GM23338 (cell line): Measurements from ENCODE around the gene CSDE1. TPM values are rescaled to one million over a fixed set of nuclear protein-coding genes. Genes with fewer than 3 reads are reported as not detected.

ENCODE experiments used
- ATAC-seq: fragments of 200-7000 bp; cut with Tn5 transposase; 3 replicates; pipeline ENCODE4 v1.9.1; 2020
- DNase-seq: peaks from one replicate; pipeline ENCODE4 v3.0.0-alpha.2; 2015; ENCODE audit warnings: low spot score
- H2AFZ ChIP-seq: fragments of 200-600 bp; sonication (generic); 2 replicates; pipeline ENCODE4 v1.8.0; 2016; ENCODE audit warnings: antibody characterized with exemption, mild to moderate bottlenecking, moderate library complexity
- H3F3A ChIP-seq: fragments of 200-600 bp; sonication (generic); replicated peaks from 2 replicates; pipeline ENCODE4 v1.8.0; 2017; ENCODE audit warnings: antibody characterized with exemption, mixed run types, low read depth
- H3K27ac ChIP-seq: fragments of 200-600 bp; sonication (generic); 2 replicates; pipeline ENCODE4 v1.6.1; 2016; ENCODE audit warnings: low read depth
- H3K27me3 ChIP-seq: fragments of 200-600 bp; sonication (generic); 2 replicates; pipeline ENCODE4 v1.8.0; 2016; ENCODE audit warnings: mild to moderate bottlenecking, mixed run types, moderate library complexity; ENCODE audit not compliant: insufficient read depth
- H3K36me3 ChIP-seq: fragments of 200-600 bp; sonication (generic); 2 replicates; pipeline ENCODE4 v1.8.0; 2016; ENCODE audit warnings: mild to moderate bottlenecking; ENCODE audit not compliant: insufficient read depth
- H3K4me1 ChIP-seq: fragments of 200-600 bp; sonication (generic); 2 replicates; pipeline ENCODE4 v1.8.0; 2016; ENCODE audit warnings: mild to moderate bottlenecking, moderate library complexity; ENCODE audit not compliant: insufficient read depth
- H3K4me2 ChIP-seq: fragments of 200-600 bp; sonication (generic); 2 replicates; pipeline ENCODE4 v1.7.1; 2017; ENCODE audit warnings: mixed run types
- H3K4me3 ChIP-seq: fragments of 200-600 bp; sonication (generic); 2 replicates; pipeline ENCODE4 v1.6.1; 2016; ENCODE audit warnings: mixed run types
- H3K79me2 ChIP-seq: fragments of 200-600 bp; sonication (generic); replicated peaks from 2 replicates; pipeline ENCODE4 v1.8.0; 2017; ENCODE audit warnings: mild to moderate bottlenecking; ENCODE audit not compliant: insufficient read depth
- H3K9me2 ChIP-seq: fragments of 200-600 bp; sonication (generic); 2 replicates; pipeline ENCODE4 v1.8.0; 2017; ENCODE audit not compliant: insufficient read depth
- H4K20me1 ChIP-seq: fragments of 200-600 bp; sonication (generic); replicated peaks from 2 replicates; pipeline ENCODE4 v1.8.0; 2017; ENCODE audit warnings: mild to moderate bottlenecking; ENCODE audit not compliant: insufficient read depth
- H3K27ac Mint-ChIP-seq: 2 replicates; pipeline ENCODE4 v1.8.0; 2020; ENCODE audit warnings: inconsistent platforms, mild to moderate bottlenecking, moderate library complexity, mixed read lengths
- H3K27me3 Mint-ChIP-seq: 3 replicates; pipeline ENCODE4 v1.8.0; 2022; ENCODE audit warnings: low read depth, mild to moderate bottlenecking, moderate library complexity, mixed read lengths, inconsistent platforms; ENCODE audit not compliant: insufficient read depth, poor library complexity
- H3K36me3 Mint-ChIP-seq: 3 replicates; pipeline ENCODE4 v1.8.0; 2021; ENCODE audit warnings: low read depth, mild to moderate bottlenecking, inconsistent platforms, moderate library complexity, mixed read lengths
- H3K4me1 Mint-ChIP-seq: 3 replicates; pipeline ENCODE4 v1.8.0; 2020; ENCODE audit warnings: mild to moderate bottlenecking, inconsistent platforms, mixed read lengths
- H3K4me3 Mint-ChIP-seq: 3 replicates; pipeline ENCODE4 v1.8.0; 2021; ENCODE audit warnings: moderate library complexity, mild to moderate bottlenecking, inconsistent platforms, mixed read lengths
- H3K9me3 Mint-ChIP-seq: 3 replicates; pipeline ENCODE4 v1.8.0; 2020; ENCODE audit warnings: moderate library complexity, mild to moderate bottlenecking, inconsistent platforms, mixed read lengths
- JUNB ChIP-seq: IDR thresholded peaks from one replicate; pipeline ENCODE4 v1.6.1; 2016; ENCODE audit warnings: antibody characterized with exemption; ENCODE audit not compliant: unreplicated experiment
- REST ChIP-seq: IDR thresholded peaks from one replicate; pipeline ENCODE4 v1.6.1; 2018; ENCODE audit warnings: antibody characterized with exemption; ENCODE audit not compliant: unreplicated experiment
- ZNF114 ChIP-seq: fragments of 250-450 bp; sonication (Bioruptor Pico); IDR thresholded peaks from 2 replicates; pipeline ENCODE4 v1.5.0; 2020; ENCODE audit warnings: mild to moderate bottlenecking, moderate library complexity
- polyA plus RNA-seq: library from polyadenylated mRNA; unstranded; fragments of >200 nt; fragmentation: Nextera tagmentation; extraction: Ambion mirVana; gene quantifications from 2 replicates; pipeline ENCODE4 v1.2.1, GENCODE V29; 2016
- total RNA-seq: library from RNA; depleted of rRNA; stranded (reverse); fragments of >200 nt; shearing (Covaris generic); gene quantifications from 2 replicates; pipeline ENCODE4 v1.2.3, GENCODE V29; 2014
- TF ChIP-seq, protein P1 (sequence below), 2 experiments: fragments of 200-600 bp in 1 of 2; sonication (generic) in 1 of 2; conservative IDR thresholded peaks; 2 replicates each; pipeline versions ENCODE4 v1.5.1 to v1.6.1; 2016 to 2017; ENCODE audit warnings: antibody characterized with exemption in 2 of 2, low read depth in 2 of 2, mild to moderate bottlenecking in 2 of 2, moderate library complexity in 1 of 2

CSDE1 gene
- total and polyA plus RNA-seq, 2 experiments from 2014 or later = 214 to 1,054 TPM

DNA sequence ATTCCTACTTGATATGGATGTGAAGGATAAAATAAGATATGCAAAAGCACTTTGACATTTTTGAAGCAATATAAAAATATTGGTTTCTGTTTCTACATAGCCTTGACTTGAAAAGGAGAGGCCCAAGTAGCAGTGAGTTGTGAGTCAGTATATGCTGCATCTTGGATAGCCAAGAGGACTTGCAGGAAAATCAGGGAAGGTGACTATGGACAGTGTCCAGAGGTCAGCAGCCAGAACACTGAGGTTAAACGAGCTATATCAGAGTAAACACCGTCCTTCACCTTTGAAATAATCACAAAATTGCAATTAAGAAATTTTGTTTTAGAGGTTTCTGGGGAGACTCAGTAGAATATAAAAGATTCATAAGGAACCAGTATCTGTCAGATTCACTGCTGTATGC lies 55.9 kb downstream of the CSDE1 start:
- peaks cover 2% of the 10 kb centered on the region for H3K27me3 Mint-ChIP-seq
- H3K27ac Mint-ChIP-seq = no peak overlapping the region
- no peaks in the 10 kb centered on the region for H3K9me2 ChIP-seq
- H3K4me3 Mint-ChIP-seq = no peak overlapping the region
- H3K4me1 ChIP-seq = no peaks in the 10 kb centered on the region
- no peak overlapping the region for H3K27ac ChIP-seq
- H3K27me3 ChIP-seq = no peaks in the 10 kb centered on the region
- DNase-seq (no peak), ATAC-seq (no peak)
- no peak overlapping the region for H3K4me2 ChIP-seq
- no peaks in the 10 kb centered on the region for H3K79me2 ChIP-seq
- TF ChIP-seq ZNF114 (no peak), JUNB (no peak)
- TF ChIP-seq, protein P1, sequence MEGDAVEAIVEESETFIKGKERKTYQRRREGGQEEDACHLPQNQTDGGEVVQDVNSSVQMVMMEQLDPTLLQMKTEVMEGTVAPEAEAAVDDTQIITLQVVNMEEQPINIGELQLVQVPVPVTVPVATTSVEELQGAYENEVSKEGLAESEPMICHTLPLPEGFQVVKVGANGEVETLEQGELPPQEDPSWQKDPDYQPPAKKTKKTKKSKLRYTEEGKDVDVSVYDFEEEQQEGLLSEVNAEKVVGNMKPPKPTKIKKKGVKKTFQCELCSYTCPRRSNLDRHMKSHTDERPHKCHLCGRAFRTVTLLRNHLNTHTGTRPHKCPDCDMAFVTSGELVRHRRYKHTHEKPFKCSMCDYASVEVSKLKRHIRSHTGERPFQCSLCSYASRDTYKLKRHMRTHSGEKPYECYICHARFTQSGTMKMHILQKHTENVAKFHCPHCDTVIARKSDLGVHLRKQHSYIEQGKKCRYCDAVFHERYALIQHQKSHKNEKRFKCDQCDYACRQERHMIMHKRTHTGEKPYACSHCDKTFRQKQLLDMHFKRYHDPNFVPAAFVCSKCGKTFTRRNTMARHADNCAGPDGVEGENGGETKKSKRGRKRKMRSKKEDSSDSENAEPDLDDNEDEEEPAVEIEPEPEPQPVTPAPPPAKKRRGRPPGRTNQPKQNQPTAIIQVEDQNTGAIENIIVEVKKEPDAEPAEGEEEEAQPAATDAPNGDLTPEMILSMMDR (conservative IDR thresholded peaks at IDR 0.05; ENCODE audit: low read depth in 2 of 2) = no peak
- no peak overlapping the region for H2AFZ ChIP-seq
- no peaks in the 10 kb centered on the region for H3K4me1 Mint-ChIP-seq
- no peaks in the 10 kb centered on the region for H3F3A ChIP-seq
- peaks cover 4% of the 10 kb centered on the region; the same call in 2 of the 3 replicates for H3K36me3 Mint-ChIP-seq
- peaks cover 2% of the 10 kb centered on the region; the same call in 1 of the 2 replicates for H3K36me3 ChIP-seq
- H3K9me3 Mint-ChIP-seq = no peaks in the 10 kb centered on the region
- H4K20me1 ChIP-seq = no peaks in the 10 kb centered on the region
- no peak overlapping the region for H3K4me3 ChIP-seq

GRCh38 chr1:114700036-114700600 lies 57.7 kb downstream of the CSDE1 start:
- Histone ChIP-seq H3F3A (no peaks in the 10 kb centered on the region), H3K36me3 (no peaks in the 10 kb centered on the region; the same call in 1 of the 2 replicates), H3K79me2 (no peaks in the 10 kb centered on the region), H3K27ac (no peak overlapping the region), H3K27me3 (no peaks in the 10 kb centered on the region), H3K4me3 (no peak overlapping the region), H3K4me1 (no peaks in the 10 kb centered on the region), H2AFZ (no peak overlapping the region), H3K4me2 (no peak overlapping the region), H4K20me1 (no peaks in the 10 kb centered on the region), H3K9me2 (no peaks in the 10 kb centered on the region)
- peaks cover 2% of the 10 kb centered on the region for H3K27me3 Mint-ChIP-seq
- DNase-seq (no peak), ATAC-seq (no peak)
- no peak overlapping the region for H3K27ac Mint-ChIP-seq
- no peaks in the 10 kb centered on the region for H3K36me3 Mint-ChIP-seq
- H3K9me3 Mint-ChIP-seq = no peaks in the 10 kb centered on the region
- H3K4me1 Mint-ChIP-seq = no peaks in the 10 kb centered on the region
- no peak overlapping the region for H3K4me3 Mint-ChIP-seq
- no peak for TF ChIP-seq REST
- TF ChIP-seq, protein P1 (conservative IDR thresholded peaks at IDR 0.05; ENCODE audit: low read depth in 2 of 2) = no peak
